ENCODE data around the gene CSRNP3. TPM values are rescaled to one million over a fixed set of nuclear protein-coding genes. Genes with fewer than 3 reads are reported as not detected.

Gene CSRNP3
- total and polyA plus RNA-seq, 2 donors (not counting 1 experiment from before 2014, with no cell fraction given), result not detected

DNA sequence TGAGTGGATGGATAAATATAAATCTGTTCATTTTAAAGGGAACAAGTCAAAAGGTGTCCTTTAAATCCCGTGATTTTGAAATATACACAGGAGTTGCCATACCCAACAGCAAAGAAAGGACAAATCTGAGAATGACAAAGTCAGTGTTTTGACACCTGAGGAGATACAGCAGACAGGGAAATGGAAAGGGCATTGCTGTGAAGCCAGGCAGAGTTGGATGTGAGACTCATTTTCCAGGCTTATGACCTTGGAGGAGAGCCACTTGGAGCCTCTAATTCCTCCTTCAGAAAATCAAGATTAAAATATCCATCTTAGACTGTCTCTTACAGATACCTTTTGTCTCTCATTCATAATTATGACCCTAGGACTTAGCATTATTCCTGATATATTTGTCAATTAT is 170.0 kb downstream of the CSRNP3 start:
- Histone ChIP-seq H3K9ac (ENCODE audit: low read length) (no peak overlapping the region), H3K4me3 (ENCODE audit: control extremely low read depth in 1 of 5, extremely low read depth in 1 of 5, insufficient read depth in 1 of 5, low read depth in 2 of 5, low read length in 4 of 5) (no peak overlapping the region), H3K27ac (ENCODE audit: low read length in 2 of 2) (no peak overlapping the region), H3K9me3 (ENCODE audit: control extremely low read depth in 1 of 3, control insufficient read depth in 2 of 3, insufficient read depth in 1 of 3, low read length in 2 of 3) (no peaks in the 10 kb centered on the region), H3K79me2 (ENCODE audit: control insufficient read depth, insufficient read depth, low read length) (no peaks in the 10 kb centered on the region), H4K20me1 (ENCODE audit: control insufficient read depth, insufficient read depth, low read length, poor library complexity, severe bottlenecking) (no peaks in the 10 kb centered on the region), H3K36me3 (replicated peaks in 1 of 2; ENCODE audit: control extremely low read depth in 1 of 2, control insufficient read depth in 1 of 2, extremely low read depth in 1 of 2, insufficient read depth in 2 of 2, low read length in 1 of 2) (no peaks in the 10 kb centered on the region), H3K4me1 (ENCODE audit: control insufficient read depth in 2 of 2, insufficient read depth in 2 of 2, low read length in 2 of 2) (no peaks in the 10 kb centered on the region), H2AFZ (ENCODE audit: insufficient read depth, low read depth, low read length, poor library complexity, severe bottlenecking) (no peak overlapping the region), H3K27me3 (replicated peaks in 1 of 4; ENCODE audit: control extremely low read depth in 1 of 4, control insufficient read depth in 3 of 4, insufficient read depth in 4 of 4, low read length in 3 of 4) (no peaks in the 10 kb centered on the region), H3K4me2 (replicated peaks; ENCODE audit: low read depth, low read length, poor library complexity, severe bottlenecking) (no peak overlapping the region)
- ChIA-PET CTCF (no interaction called here), POLR2A (no interaction called here)
- Mint-ChIP-seq H3K27ac (no peak overlapping the region), H3K27me3 (no peaks in the 10 kb centered on the region), H3K9me3 (ENCODE audit: insufficient read depth) (no peaks in the 10 kb centered on the region), H3K4me3 (no peak overlapping the region), H3K4me1 (no peaks in the 10 kb centered on the region)
- TF ChIP-seq EZH2 (IDR thresholded peaks at IDR 0.05; ENCODE audit: borderline replicate concordance, insufficient read depth, low read depth, low read length, poor library complexity, severe bottlenecking), result no peak
- TF ChIP-seq, protein P1, sequence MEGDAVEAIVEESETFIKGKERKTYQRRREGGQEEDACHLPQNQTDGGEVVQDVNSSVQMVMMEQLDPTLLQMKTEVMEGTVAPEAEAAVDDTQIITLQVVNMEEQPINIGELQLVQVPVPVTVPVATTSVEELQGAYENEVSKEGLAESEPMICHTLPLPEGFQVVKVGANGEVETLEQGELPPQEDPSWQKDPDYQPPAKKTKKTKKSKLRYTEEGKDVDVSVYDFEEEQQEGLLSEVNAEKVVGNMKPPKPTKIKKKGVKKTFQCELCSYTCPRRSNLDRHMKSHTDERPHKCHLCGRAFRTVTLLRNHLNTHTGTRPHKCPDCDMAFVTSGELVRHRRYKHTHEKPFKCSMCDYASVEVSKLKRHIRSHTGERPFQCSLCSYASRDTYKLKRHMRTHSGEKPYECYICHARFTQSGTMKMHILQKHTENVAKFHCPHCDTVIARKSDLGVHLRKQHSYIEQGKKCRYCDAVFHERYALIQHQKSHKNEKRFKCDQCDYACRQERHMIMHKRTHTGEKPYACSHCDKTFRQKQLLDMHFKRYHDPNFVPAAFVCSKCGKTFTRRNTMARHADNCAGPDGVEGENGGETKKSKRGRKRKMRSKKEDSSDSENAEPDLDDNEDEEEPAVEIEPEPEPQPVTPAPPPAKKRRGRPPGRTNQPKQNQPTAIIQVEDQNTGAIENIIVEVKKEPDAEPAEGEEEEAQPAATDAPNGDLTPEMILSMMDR (IDR thresholded peaks at IDR 0.05), result no peak
- DNase-seq, result no peak
- WGBS (ENCODE audit: insufficient coverage), result no CpG with 5 or more reads among the region's 1 CpG
- ATAC-seq (ENCODE audit: low read depth), result no peak
- intact Hi-C loops (cut with micrococcal nuclease), result no loop called here

DNA sequence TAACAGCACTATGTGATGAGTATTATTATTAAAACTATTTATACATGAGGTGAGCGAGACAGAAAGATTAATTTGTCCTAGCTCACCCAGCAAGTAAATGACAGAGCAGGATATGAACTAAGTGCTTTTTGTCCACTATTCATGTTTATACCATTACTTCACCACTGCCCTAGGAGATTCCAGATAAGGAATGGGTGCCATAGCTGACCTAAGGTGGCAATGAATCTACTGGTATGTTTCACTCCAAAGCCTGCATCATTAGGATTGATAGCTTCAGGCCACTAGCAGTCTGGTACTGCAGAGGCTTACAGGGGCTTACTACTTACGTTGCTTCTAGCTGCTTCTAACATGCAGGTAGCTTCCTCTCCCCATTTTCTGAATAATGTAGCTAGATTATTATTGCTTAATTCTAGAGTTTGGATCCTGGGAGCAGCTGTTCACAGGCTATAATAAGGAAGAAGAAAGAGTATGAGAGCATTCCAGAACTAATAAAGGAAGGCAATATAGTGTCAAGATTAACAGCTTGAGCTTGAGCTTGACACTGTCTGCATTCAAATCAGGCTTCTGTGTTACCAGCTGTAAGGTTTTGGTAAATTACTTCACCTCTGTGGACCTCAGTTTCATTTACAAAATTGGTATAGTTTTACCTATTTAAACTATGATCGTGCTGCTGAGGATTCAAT is 170.9 kb downstream of the CSRNP3 start:
- intact Hi-C loops (cut with micrococcal nuclease), result no loop called here
- H3K36me3 ChIP-seq (replicated peaks in 1 of 2; ENCODE audit: control extremely low read depth in 1 of 2, control insufficient read depth in 1 of 2, extremely low read depth in 1 of 2, insufficient read depth in 2 of 2, low read length in 1 of 2), result no peaks in the 10 kb centered on the region
- ChIA-PET CTCF (interaction anchor here (0.7 to 1.0 kb wide), 2 partner anchors 59 to 234 kb away, joined by 3 read pairs; no protein-coding TSS in a partner anchor), POLR2A (no interaction called here)
- no peaks in the 10 kb centered on the region for H3K9me3 ChIP-seq (ENCODE audit: control extremely low read depth in 1 of 3, control insufficient read depth in 2 of 3, insufficient read depth in 1 of 3, low read length in 2 of 3)
- H3K27ac ChIP-seq (ENCODE audit: low read length in 2 of 2), result no peak overlapping the region
- H3K9me3 Mint-ChIP-seq (ENCODE audit: insufficient read depth), result no peaks in the 10 kb centered on the region
- no peaks in the 10 kb centered on the region for H3K27me3 ChIP-seq (replicated peaks in 1 of 4; ENCODE audit: control extremely low read depth in 1 of 4, control insufficient read depth in 3 of 4, insufficient read depth in 4 of 4, low read length in 3 of 4)
- no peak overlapping the region for H3K4me3 ChIP-seq (ENCODE audit: control extremely low read depth in 1 of 5, extremely low read depth in 1 of 5, insufficient read depth in 1 of 5, low read depth in 2 of 5, low read length in 4 of 5)
- H3K27ac Mint-ChIP-seq, result no peak overlapping the region
- DNase-seq, result no peak
- WGBS (ENCODE audit: insufficient coverage), result no CpG with 5 or more reads among the region's 3 CpGs
- H4K20me1 ChIP-seq (ENCODE audit: control insufficient read depth, insufficient read depth, low read length, poor library complexity, severe bottlenecking), result no peaks in the 10 kb centered on the region
- no peak for ATAC-seq (ENCODE audit: low read depth)
- H3K9ac ChIP-seq (ENCODE audit: low read length), result no peak overlapping the region
- H3K4me1 Mint-ChIP-seq, result no peaks in the 10 kb centered on the region
- H3K4me1 ChIP-seq (ENCODE audit: control insufficient read depth in 2 of 2, insufficient read depth in 2 of 2, low read length in 2 of 2), result no peaks in the 10 kb centered on the region
- no peak overlapping the region for H3K4me3 Mint-ChIP-seq
- TF ChIP-seq EZH2 (IDR thresholded peaks at IDR 0.05; ENCODE audit: borderline replicate concordance, insufficient read depth, low read depth, low read length, poor library complexity, severe bottlenecking), result no peak
- TF ChIP-seq, protein P1 (IDR thresholded peaks at IDR 0.05), result no peak
- no peaks in the 10 kb centered on the region for H3K79me2 ChIP-seq (ENCODE audit: control insufficient read depth, insufficient read depth, low read length)
- H2AFZ ChIP-seq (ENCODE audit: insufficient read depth, low read depth, low read length, poor library complexity, severe bottlenecking), result no peak overlapping the region
- H3K27me3 Mint-ChIP-seq, result no peaks in the 10 kb centered on the region
- H3K4me2 ChIP-seq (replicated peaks; ENCODE audit: low read depth, low read length, poor library complexity, severe bottlenecking), result no peak overlapping the region
